GM12801 (cell line): ENCODE data around the gene PHF2.

ENCODE experiments used
- CTCF ChIP-seq: IDR thresholded peaks from one replicate; pipeline ENCODE4 v1.5.1; 2011; ENCODE audit warnings: control low read depth; ENCODE audit not compliant: insufficient read length; ENCODE audit errors: extremely low read depth

Gene PHF2

GRCh38 chr9:93613174-93613573, 36.8 kb downstream of the PHF2 start:
- no peak for TF ChIP-seq CTCF

GRCh38 chr9:93613791-93614190, 37.4 kb downstream of the PHF2 start:
- no peak for TF ChIP-seq CTCF

GRCh38 chr9:93614830-93615468, 38.6 kb downstream of the PHF2 start:
- no peak for TF ChIP-seq CTCF

GRCh38 chr9:93616044-93616443, 39.7 kb downstream of the PHF2 start:
- TF ChIP-seq CTCF: no peak

DNA sequence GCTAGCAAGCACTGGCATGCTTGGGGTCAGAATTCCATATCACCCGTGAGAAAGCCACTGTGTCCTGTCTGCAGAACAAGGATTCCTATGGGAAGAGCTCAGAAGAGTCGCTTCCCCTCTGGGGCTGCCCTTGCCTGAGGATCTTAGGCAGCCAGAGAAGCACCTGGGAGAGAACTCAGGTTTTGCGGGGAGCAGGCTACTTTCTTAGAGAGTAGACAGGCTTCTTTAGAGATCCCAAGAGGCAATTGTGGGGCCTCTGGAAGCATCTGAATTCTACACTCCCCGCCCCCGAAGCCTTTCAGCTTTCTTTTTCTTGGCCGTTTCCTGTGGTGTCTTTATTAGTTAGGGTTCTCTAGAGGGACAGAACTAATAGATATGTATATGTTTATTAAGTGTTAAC, 40.9 kb downstream of the PHF2 start:
- TF ChIP-seq CTCF: no peak

DNA sequence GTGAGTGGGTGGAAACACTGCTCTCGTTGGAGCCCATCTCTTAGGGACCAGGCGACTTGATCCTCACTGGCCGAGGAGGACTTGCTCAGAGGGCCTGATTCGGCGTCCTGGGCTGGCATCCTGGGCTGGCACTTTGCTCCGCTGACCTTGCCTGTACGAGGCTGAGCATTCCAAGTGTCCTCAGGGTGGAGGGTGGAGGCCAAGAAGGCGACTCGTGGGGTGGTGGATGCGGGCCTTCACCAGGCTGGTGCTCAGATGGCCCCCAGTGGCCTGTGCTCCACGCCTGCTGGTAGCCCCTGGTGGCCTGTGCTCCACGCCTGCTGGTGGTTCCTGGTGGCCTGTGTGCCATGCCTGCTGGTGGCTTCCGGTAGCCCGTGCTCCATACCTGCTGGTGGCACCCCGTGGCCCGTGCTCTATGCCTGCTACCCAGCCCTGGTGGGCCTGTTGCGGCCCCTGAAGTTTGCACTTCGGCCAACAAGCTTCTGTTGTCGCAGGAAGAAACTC, 42.9 kb downstream of the PHF2 start:
- no peak for TF ChIP-seq CTCF

- TF ChIP-seq CTCF: no peak
Measured at GRCh38 chr9:93620041-93620506, 43.7 kb downstream of the PHF2 start.
